GM12892 (cell line): ENCODE results near the gene GAS7.

ENCODE experiments used
- DNase-seq: peaks from one replicate; pipeline ENCODE4 v3.0.0; 2011; ENCODE audit not compliant: insufficient read length
- FAIRE-seq: peaks from 2 replicates; lab custom pipeline; 2011; peaks lifted over from hg19 to GRCh38; lab: Jason Lieb, UNC
- POLR2A ChIP-seq: IDR thresholded peaks from 2 replicates; pipeline ENCODE4 v1.6.1; 2011; ENCODE audit warnings: low read depth, low read length, control low read depth
- POLR2AphosphoS5 ChIP-seq: IDR thresholded peaks from 2 replicates; pipeline ENCODE4 v1.6.1; 2011; ENCODE audit warnings: low read depth, low read length, control low read depth
- TAF1 ChIP-seq: IDR thresholded peaks from 2 replicates; pipeline ENCODE4 v1.6.1; 2011; ENCODE audit warnings: low read depth, mild to moderate bottlenecking, control low read depth, low read length, borderline replicate concordance

GAS7 gene

DNA sequence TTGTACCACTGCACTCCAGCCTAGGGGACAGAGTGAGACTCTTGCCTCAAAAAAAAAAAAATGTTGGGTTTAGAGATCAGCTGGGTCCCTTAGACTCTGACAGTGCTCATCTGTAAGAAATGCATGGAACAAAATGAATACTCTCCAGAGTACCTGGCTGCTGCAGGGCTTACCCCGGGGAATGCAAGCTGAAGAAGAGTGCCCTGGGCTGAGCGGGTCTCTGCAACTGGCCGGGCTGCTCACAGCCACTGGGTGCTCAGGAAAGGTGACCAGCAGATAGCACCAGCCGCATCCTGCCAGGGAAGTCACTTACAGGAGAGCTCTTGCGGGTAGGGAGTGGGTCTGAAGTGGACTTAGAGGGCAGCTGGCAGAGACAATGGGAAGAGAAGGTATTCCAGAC, 82.1 kb downstream of the GAS7 start:
- TF ChIP-seq POLR2A: no peak
- no peak for TF ChIP-seq TAF1
- no peak for TF ChIP-seq POLR2AphosphoS5
- no peak for FAIRE-seq
- no peak for DNase-seq

DNA sequence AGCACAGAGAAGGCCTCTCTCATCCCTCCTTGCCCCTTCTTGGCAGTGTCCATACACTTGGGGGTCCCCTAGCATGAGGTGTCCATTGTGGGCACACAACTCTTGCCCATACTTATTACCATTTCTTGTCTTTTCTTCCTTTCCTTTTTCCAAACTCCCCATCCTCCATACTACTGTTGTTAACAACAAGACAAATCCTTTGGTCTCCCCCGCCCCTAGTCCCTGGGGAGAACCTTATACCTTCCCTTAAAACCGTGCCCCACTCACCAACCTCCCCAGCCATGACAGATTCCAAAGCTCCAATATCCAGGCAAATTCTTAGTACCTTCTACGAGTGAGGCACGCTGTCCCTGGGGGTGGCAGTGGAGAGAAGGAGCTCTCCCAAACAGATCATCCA, 82.9 kb downstream of the GAS7 start:
- TF ChIP-seq POLR2A (no peak), POLR2AphosphoS5 (no peak), TAF1 (no peak)
- no peak for FAIRE-seq
- DNase-seq: no peak

DNA sequence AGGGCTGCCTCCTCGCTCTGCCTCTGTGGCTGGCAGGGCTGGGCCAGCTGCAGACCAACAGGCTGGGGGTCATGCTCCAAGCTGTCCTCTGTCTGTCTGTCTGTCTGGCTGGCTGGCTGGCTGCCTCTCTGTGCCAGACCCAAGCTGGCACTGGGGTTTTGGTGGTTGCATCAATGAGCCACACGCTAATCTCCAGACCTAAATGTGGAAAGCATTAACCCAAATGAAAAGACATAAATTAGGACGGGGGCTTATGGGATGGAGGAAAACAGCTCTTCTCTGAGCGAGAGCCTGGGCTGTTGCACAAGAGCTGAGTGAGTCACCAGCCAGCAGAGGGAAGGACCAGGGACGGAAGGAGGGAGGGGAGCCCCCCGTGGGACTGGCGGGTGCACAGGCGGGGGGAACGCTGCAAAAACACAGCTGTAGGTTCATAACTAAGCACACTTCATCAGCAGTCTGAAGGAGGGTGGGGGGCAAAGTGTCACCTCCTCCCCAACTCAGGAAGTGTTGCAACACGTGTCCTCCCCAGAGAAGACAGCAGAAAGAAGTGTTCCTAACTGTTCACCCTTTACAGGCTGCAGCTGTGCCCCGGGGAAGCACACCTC, 83.4 kb downstream of the GAS7 start:
- FAIRE-seq (peak; percentile 93), DNase-seq (no peak)
- TF ChIP-seq TAF1 (no peak), POLR2A (no peak), POLR2AphosphoS5 (no peak)

DNA sequence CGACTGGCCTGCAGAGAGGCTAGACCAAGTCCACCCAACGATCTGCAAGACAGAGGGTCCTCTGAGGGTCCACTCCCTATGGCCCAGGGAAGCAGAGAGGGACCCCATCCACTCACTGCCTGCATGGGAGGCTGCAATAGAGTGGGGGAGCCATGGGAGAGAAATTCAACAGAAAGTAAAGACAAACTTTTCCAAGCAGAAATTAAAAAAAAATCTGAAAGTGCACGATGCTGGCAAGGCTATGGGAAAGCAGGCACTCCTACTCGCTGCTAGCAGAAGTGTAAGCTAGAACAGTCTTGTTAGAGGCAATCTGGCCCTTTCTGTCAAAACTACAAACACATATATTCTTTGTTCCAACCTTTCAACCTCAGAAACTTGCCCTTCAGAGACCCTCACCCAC, 85.4 kb downstream of the GAS7 start:
- no peak for DNase-seq
- FAIRE-seq: no peak
- no peak for TF ChIP-seq TAF1

DNA sequence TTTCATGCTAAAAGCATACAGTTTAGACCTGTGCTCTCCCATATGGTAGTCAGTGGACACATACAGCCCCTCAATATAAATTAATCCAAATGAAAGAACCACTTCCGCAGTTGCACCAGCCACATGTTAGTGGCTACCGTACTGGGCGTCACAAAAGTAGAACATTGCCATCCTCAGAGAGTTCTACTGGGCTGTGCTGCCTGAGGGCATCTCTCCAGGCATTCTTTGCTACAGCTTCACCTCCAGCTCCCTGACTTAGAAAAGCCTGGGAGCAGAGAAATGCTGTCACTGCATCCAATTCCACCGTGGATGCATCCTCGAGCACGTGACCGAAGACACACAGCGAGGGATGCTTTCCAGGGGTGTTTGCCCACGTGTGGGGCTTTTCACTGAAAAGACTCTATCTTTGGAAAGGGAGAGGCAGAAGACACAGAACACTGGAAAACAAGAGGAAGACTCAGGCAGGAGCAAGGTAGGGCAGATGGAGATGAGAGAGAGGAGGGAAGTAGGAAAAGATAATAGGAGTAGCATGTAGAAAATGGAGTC, 86.4 kb downstream of the GAS7 start:
- TF ChIP-seq POLR2AphosphoS5 (no peak), TAF1 (no peak), POLR2A (no peak)
- DNase-seq (no peak), FAIRE-seq (no peak)

DNA sequence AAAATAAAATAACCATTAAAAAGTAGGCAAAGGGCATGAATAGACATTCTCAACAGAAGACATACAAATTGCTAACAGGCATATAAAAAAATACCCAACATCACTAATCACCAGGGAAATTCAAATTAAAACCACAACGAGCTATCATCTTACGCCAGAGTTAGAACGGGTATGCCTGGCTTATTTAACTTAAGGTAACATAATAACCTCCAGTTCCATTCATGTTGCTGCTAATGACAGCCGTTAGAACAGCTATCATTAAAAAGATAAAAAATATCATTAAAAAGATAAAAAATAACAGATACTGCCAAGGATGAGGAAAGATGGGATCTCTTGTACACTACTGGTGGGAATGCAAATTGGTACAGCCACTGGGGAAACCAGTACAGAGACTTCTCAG, 89.3 kb downstream of the GAS7 start:
- FAIRE-seq (no peak), DNase-seq (no peak)
- TF ChIP-seq TAF1 (no peak), POLR2A (no peak), POLR2AphosphoS5 (no peak)

DNA sequence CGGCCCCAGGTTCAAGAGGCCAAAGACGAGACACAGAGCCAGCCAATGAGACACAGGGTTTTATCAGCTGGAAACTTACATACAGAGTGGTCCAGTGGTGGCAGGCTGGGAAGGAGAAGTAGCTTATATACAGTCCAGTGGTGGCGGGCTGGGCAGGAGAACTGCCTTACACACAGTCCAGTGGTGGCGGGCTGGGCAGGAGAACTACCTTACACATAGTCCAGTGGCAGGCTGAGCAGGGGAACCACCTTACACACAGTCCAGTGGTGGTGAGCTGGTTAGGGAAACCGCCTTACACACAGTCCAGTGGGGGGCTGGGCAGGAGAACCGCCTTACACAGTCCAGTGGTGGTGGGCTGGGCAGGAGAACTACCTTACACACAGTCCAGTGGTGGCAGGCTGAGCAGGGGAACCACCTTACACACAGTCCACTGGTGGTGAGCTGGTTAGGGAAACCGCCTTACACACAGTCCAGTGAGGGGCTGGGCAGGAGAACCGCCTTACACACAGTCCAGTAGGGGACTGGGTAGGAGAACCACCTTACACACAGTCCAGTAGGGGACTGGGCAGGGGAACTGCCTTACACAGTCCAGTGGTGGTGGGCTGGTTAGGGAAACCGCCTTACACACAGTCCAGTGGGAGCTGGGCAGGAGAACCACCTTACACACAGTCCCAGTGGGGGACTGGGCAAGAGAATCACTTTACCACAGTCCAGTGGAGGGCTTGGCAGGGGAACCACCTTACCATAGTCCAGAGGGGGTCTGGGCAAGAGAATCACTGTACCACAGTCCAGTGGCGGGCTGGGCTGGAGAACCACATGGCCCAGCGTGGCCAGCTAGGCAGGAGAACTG, 90.9 kb downstream of the GAS7 start:
- DNase-seq (no peak), FAIRE-seq (no peak)
- TF ChIP-seq TAF1: no peak
- no peak for TF ChIP-seq POLR2AphosphoS5
- no peak for TF ChIP-seq POLR2A

DNA sequence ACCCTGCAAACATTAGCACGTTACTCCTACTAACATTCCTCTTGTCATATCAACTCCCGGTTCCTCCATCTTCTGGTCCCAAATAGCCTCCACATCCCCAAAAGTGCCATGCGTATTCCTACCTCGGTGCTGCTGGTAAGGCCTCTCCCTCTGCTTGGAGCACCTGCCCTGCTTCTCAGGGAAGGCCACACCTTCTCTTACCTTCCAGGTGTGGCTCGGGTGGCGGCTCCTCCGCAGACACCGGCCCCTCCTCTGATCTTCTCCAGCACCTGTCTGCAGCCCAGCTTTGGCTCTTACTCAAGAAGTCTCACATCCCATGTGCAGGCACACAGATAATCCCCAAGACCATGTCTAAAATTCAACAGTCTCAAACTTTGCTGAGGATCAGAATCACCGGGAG, 92.3 kb downstream of the GAS7 start:
- FAIRE-seq (no peak), DNase-seq (no peak)
- no peak for TF ChIP-seq POLR2AphosphoS5
- TF ChIP-seq TAF1: no peak
- no peak for TF ChIP-seq POLR2A

DNA sequence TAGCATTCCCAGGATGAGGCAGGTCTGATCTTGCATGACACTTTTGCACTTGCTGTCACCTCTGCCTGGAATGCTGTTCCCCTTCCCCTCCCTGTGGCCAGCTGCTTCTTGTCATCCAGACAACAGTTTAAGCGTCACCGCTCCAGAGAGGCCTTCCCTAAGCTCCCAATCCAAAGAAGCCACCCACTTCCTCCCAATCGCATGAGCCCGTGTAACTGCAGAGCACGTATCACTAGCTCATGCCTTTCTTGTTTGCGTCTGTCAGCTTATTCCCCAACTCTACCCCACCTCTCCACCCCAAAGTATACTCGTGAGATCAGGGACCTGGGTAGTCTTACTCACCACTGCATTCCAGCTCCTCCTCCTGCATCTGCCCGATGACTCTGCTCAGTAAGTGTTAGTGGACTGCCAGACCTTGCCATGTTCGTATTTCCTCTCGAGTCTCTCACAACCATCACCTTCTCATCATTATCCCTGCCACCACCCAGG, 92.8 kb downstream of the GAS7 start:
- DNase-seq (no peak), FAIRE-seq (no peak)
- no peak for TF ChIP-seq TAF1
- TF ChIP-seq POLR2AphosphoS5: no peak
- no peak for TF ChIP-seq POLR2A

DNA sequence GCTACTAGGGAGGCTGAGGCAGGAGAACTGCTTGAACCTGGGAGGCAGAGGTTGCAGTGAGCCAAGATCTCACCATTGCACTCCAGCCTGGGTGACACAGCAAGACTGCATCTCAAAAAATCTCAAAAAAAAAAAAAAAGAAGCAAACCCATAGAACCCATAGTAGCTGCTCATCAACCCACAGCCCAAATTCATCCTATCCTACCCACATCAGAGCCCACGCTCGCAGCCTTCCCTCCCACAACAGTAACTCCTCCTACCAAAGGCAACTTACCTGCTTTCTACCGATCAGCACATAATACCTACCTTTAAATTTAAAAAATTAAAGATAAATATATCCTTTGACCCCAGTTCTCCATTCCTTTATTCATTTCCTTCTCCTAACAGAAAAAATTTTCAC, 94.7 kb downstream of the GAS7 start:
- FAIRE-seq: no peak

DNA sequence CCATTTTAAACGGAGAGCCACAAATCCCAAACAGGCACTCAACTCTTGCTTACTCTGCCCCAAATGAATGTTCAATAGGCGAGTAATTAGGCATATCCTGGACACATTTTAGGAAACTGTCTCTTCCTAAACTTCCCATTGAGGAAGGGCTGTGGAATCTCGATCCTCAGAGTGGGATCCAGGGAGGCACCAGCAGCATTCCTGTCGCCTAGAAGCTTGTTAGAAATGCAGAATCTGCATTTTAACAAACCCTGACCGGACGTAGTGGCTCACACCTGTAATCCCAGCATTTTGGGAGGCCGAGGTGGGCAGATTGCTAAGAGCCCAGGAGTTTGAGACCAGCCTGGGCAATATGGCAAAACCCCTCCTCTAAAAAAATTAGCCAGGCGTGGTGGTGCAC, 95.6 kb downstream of the GAS7 start:
- DNase-seq (no peak), FAIRE-seq (no peak)
- TF ChIP-seq POLR2AphosphoS5 (no peak), POLR2A (no peak), TAF1 (no peak)

More for the DNA sequence above, 94.7 kb downstream of the GAS7 start:
- DNase-seq: no peak
- TF ChIP-seq POLR2A (no peak), TAF1 (no peak), POLR2AphosphoS5 (no peak)

DNA sequence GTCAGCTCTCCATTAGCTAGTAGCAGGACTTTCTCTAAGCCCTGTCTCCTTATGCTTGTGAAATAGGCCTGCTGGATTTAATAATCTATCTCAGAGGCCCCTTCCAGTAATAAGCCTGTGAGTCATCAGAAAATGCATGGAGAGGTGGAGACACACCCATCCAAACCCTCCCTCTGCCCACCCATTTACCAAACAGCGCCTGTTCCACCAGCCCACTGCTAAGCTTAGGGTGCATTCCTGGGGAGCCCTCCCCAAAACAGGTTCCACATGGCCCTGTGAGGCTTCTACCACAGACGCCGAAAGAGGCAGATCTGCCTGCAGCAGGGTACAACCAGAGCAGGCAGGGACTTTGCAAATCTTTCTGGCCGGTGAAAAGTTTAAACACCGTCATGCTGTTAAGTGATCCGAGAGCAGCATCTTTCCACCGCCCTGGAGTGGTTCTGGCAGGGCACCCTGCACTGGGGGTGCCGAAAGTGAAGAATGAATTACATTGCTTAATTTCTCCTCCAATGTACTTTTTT, 99.3 kb downstream of the GAS7 start:
- no peak for FAIRE-seq
- DNase-seq: no peak
- TF ChIP-seq TAF1: no peak
- no peak for TF ChIP-seq POLR2A
- TF ChIP-seq POLR2AphosphoS5: no peak
